Erythroblast (primary cell): ENCODE results near the gene OR13G1.

Source experiments
- GATA1 ChIP-seq: IDR thresholded peaks from 2 replicates; pipeline ENCODE4 v1.6.1; 2011; ENCODE audit warnings: low read depth, mild to moderate bottlenecking, control low read depth, low read length, moderate library complexity
- POLR2A ChIP-seq: IDR thresholded peaks from 2 replicates; pipeline ENCODE4 v1.6.1; 2011; ENCODE audit warnings: mild to moderate bottlenecking, low read length

- peak; percentile 69 for TF ChIP-seq POLR2A
- TF ChIP-seq GATA1: no peak
Observed at GRCh38 chr1:247639381-247639981, 40.1 kb downstream of the OR13G1 start.
